H1 (cell line): ENCODE measurements around the gene ZDHHC11B. TPM values are rescaled to one million over a fixed set of nuclear protein-coding genes. Genes with fewer than 3 reads are reported as not detected.
"Not testable (repeated sequence)": the region's sequence is repeated elsewhere in the genome, so short reads cannot be mapped to it uniquely, and the experiment has no call there.

Experiments used
- CTCF ChIA-PET: fragments of 300-600 bp; sonication (Branson Sonifier 250); formaldehyde crosslinking; loops from one replicate; lab custom pipeline; 2021; ENCODE audit not compliant: partially characterized antibody; lab: Charles Lee
- POLR2A ChIA-PET: fragments of 300-600 bp; sonication (Branson Sonifier 250); formaldehyde crosslinking; loops from one replicate; lab custom pipeline; 2021; ENCODE audit warnings: inconsistent platforms; ENCODE audit not compliant: partially characterized antibody; lab: Charles Lee
- DNase-seq, 2 experiments: peaks; one replicate each; pipeline versions ENCODE4 v3.0.0 to v3.0.0-alpha.2; 2010 to 2022; ENCODE audit warnings: low spot score in 2 of 2, low read depth in 1 of 2, mixed read lengths in 1 of 2
- FAIRE-seq: peaks from 2 replicates; lab custom pipeline; 2011; peaks lifted over from hg19 to GRCh38; lab: Jason Lieb, UNC
- H2AFZ ChIP-seq: 2 replicates; pipeline ENCODE4 v1.8.1; 2012; ENCODE audit warnings: low read length, inconsistent platforms
- H2AK5ac ChIP-seq: 2 replicates; pipeline ENCODE4 v1.6.1; 2013; ENCODE audit warnings: low read depth, low read length
- H2BK120ac ChIP-seq: replicated peaks from 2 replicates; pipeline ENCODE3; 2013; ENCODE audit warnings: low read depth, low read length, inconsistent platforms
- H2BK12ac ChIP-seq: 2 replicates; pipeline ENCODE4 v1.6.1; 2013; ENCODE audit warnings: low read depth, low read length
- H2BK15ac ChIP-seq: 2 replicates; pipeline ENCODE4 v1.6.1; 2013; ENCODE audit warnings: low read length
- H2BK20ac ChIP-seq: 2 replicates; pipeline ENCODE4 v1.6.1; 2013; ENCODE audit warnings: low read length
- H2BK5ac ChIP-seq: 2 replicates; pipeline ENCODE4 v1.6.1; 2013; ENCODE audit warnings: low read depth, low read length
- H3K14ac ChIP-seq: 2 replicates; pipeline ENCODE4 v1.6.1; 2013; ENCODE audit warnings: inconsistent platforms; ENCODE audit not compliant: insufficient read length
- H3K18ac ChIP-seq: 2 replicates; pipeline ENCODE4 v1.6.1; 2013; ENCODE audit warnings: low read length; ENCODE audit errors: extremely low read depth
- H3K23ac ChIP-seq: 2 replicates; pipeline ENCODE4 v1.6.1; 2013; ENCODE audit warnings: inconsistent platforms; ENCODE audit not compliant: insufficient read length
- H3K23me2 ChIP-seq: 2 replicates; pipeline ENCODE4 v1.6.1; 2013; ENCODE audit warnings: low read depth, low read length
- H3K27ac ChIP-seq: 2 replicates; pipeline ENCODE4 v1.6.1; 2011; ENCODE audit warnings: low read depth, low read length, inconsistent platforms
- H3K27me3 ChIP-seq, 4 experiments: replicated peaks in 1 of 4; 1 replicate in 1 of 4; 2 replicates in 3 of 4; pipeline versions ENCODE4 v1.6.1 to v1.8.1; 2011 to 2013; ENCODE audit warnings: low read length in 3 of 4, mild to moderate bottlenecking in 3 of 4, inconsistent platforms in 2 of 4, mixed read lengths in 2 of 4, moderate library complexity in 1 of 4; ENCODE audit not compliant: control insufficient read depth in 3 of 4, insufficient read depth in 3 of 4; ENCODE audit errors: extremely low read depth in 1 of 4
- H3K36me3 ChIP-seq, 4 experiments: 2 replicates each; pipeline versions ENCODE4 v1.6.1 to v1.8.1; 2011 to 2013; ENCODE audit warnings: mild to moderate bottlenecking in 4 of 4, low read length in 3 of 4, moderate library complexity in 2 of 4, control low read depth in 1 of 4, inconsistent platforms in 1 of 4; ENCODE audit not compliant: insufficient read depth in 4 of 4, control insufficient read depth in 2 of 4
- H3K4ac ChIP-seq: replicated peaks from 2 replicates; pipeline ENCODE3; 2013; ENCODE audit warnings: low read length, low read depth, mixed read lengths, inconsistent platforms; ENCODE audit not compliant: insufficient read length
- H3K4me1 ChIP-seq, 4 experiments: replicated peaks in 1 of 4; 1 replicate in 1 of 4; 2 replicates in 3 of 4; pipeline versions ENCODE4 v1.6.1 to v1.8.1; 2011 to 2013; ENCODE audit warnings: low read length in 3 of 4, inconsistent platforms in 2 of 4, mixed read lengths in 1 of 4; ENCODE audit not compliant: insufficient read depth in 4 of 4, control insufficient read depth in 3 of 4
- H3K4me2 ChIP-seq, 2 experiments: 2 replicates each; pipeline versions ENCODE4 v1.6.1 to v1.8.1; 2011 to 2013; ENCODE audit warnings: low read depth in 2 of 2, low read length in 2 of 2, control low read depth in 1 of 2, inconsistent platforms in 1 of 2, mild to moderate bottlenecking in 1 of 2; ENCODE audit not compliant: insufficient read depth in 1 of 2
- H3K4me3 ChIP-seq, 4 experiments: fragments of 200-600, 300-600 bp in 1 of 4; sonication (generic), shearing (Covaris generic), sonication (Bioruptor Twin) in 1 of 4; 2 replicates each; pipeline versions ENCODE4 v1.5.1 to v1.8.1; 2011 to 2016; ENCODE audit warnings: low read length in 4 of 4, low read depth in 3 of 4, control low read depth in 2 of 4, inconsistent platforms in 2 of 4, mild to moderate bottlenecking in 2 of 4, mixed read lengths in 1 of 4, moderate library complexity in 1 of 4; ENCODE audit not compliant: insufficient read depth in 2 of 4; ENCODE audit errors: extremely low read depth in 1 of 4
- H3K56ac ChIP-seq: replicated peaks from 2 replicates; pipeline ENCODE3; 2013; ENCODE audit warnings: low read depth, mild to moderate bottlenecking, mixed read lengths, low read length, inconsistent platforms; ENCODE audit not compliant: insufficient read length
- H3K79me1 ChIP-seq: 2 replicates; pipeline ENCODE4 v1.6.1; 2013; ENCODE audit warnings: low read depth, low read length, control low read depth
- H3K79me2 ChIP-seq, 2 experiments: 2 replicates each; pipeline versions ENCODE4 v1.6.1 to v1.8.1; 2012 to 2013; ENCODE audit warnings: low read length in 2 of 2, mild to moderate bottlenecking in 2 of 2, inconsistent platforms in 1 of 2; ENCODE audit not compliant: insufficient read depth in 2 of 2, control insufficient read depth in 1 of 2
- H3K9ac ChIP-seq, 4 experiments: replicated peaks in 1 of 4; 1 replicate in 1 of 4; 2 replicates in 3 of 4; pipeline versions ENCODE4 v1.6.1 to v1.8.1; 2011 to 2013; ENCODE audit warnings: low read depth in 3 of 4, low read length in 3 of 4, control low read depth in 2 of 4, mild to moderate bottlenecking in 2 of 4, moderate library complexity in 2 of 4, inconsistent platforms in 1 of 4; ENCODE audit errors: extremely low read depth in 1 of 4
- H3K9me3 ChIP-seq, 2 experiments: 2 replicates each; pipeline versions ENCODE4 v1.6.1 to v1.8.1; 2012 to 2013; ENCODE audit warnings: mild to moderate bottlenecking in 2 of 2, moderate library complexity in 2 of 2, control low read depth in 1 of 2, inconsistent platforms in 1 of 2, low read depth in 1 of 2, low read length in 1 of 2, mixed read lengths in 1 of 2; ENCODE audit not compliant: insufficient read depth in 2 of 2
- H4K20me1 ChIP-seq, 2 experiments: replicated peaks in 1 of 2; 2 replicates each; pipeline versions ENCODE3 to v1.8.1; 2011 to 2013; ENCODE audit warnings: inconsistent platforms in 2 of 2, low read length in 2 of 2, mild to moderate bottlenecking in 1 of 2; ENCODE audit not compliant: insufficient read depth in 2 of 2, control insufficient read depth in 1 of 2
- H4K5ac ChIP-seq: 2 replicates; pipeline ENCODE4 v1.6.1; 2013; ENCODE audit warnings: low read length, low read depth, mixed read lengths, inconsistent platforms; ENCODE audit not compliant: insufficient read length
- H4K8ac ChIP-seq: 2 replicates; pipeline ENCODE4 v1.8.0; 2013; ENCODE audit warnings: mild to moderate bottlenecking, moderate library complexity, low read length, inconsistent platforms; ENCODE audit not compliant: insufficient read depth; ENCODE audit errors: extremely low read depth
- H4K91ac ChIP-seq: replicated peaks from 2 replicates; pipeline ENCODE3; 2013; ENCODE audit warnings: low read length, mixed read lengths, inconsistent platforms; ENCODE audit not compliant: insufficient read length
- WGBS, 2 experiments: shearing (Covaris generic) in 1 of 2; methylation state at CpG; one replicate each; pipeline versions ENCODE4 v1.1.6 to v1.1.7; 2013 to 2015; ENCODE audit warnings: low lambda C conversion rate in 2 of 2, mixed read lengths in 2 of 2, inconsistent platforms in 1 of 2, low coverage in 1 of 2, missing lambda C conversion rate in 1 of 2; ENCODE audit not compliant: insufficient replicate concordance in 2 of 2, insufficient coverage in 1 of 2, insufficient read length in 1 of 2; ENCODE audit errors: extremely low coverage in 1 of 2, missing lambda C conversion rate in 1 of 2; 5-methylcytosine and 5-hydroxymethylcytosine counted together
- polyA plus RNA-seq, 7 experiments: library from polyadenylated mRNA; depleted of rRNA in 3 of 7; stranded (reverse) in 5 of 7; unstranded in 2 of 7; fragments of >200 nt in 5 of 7; fragments of 200-250 nt in 2 of 7; gene quantifications; 1 replicate in 5 of 7; 2 replicates in 1 of 7; 4 replicates in 1 of 7; pipeline versions ENCODE4 v1.2.1 to v1.2.3, GENCODE V29; 2011 to 2013; ENCODE audit warnings: missing spikeins in 2 of 7, mixed read lengths in 2 of 7
- total RNA-seq: library from RNA; stranded (reverse); fragmentation: NEBNext Ultra II Directional; extraction: Animal tissue kit (Norgen Biotek cat#: 25700); gene quantifications from 2 replicates; pipeline ENCODE4 v1.2.1, GENCODE V29; 2021

ZDHHC11B gene
- total and polyA plus RNA-seq, 2 of the 8 experiments (the other 6 are each of a cell fraction or from before 2014, with no cell fraction given), result 0.29 to 2.5 TPM

GRCh38 chr5:729225-729624, 55.3 kb downstream of the ZDHHC11B start:
- H3K56ac ChIP-seq, H3K9ac ChIP-seq, H3K79me1 ChIP-seq, H4K20me1 ChIP-seq, H4K91ac ChIP-seq, H3K18ac ChIP-seq, H2AK5ac ChIP-seq, H2BK12ac ChIP-seq, H4K8ac ChIP-seq, DNase-seq, H2BK5ac ChIP-seq, H2AFZ ChIP-seq, H3K9me3 ChIP-seq, H3K4ac ChIP-seq, H3K23me2 ChIP-seq, H3K4me1 ChIP-seq, H2BK120ac ChIP-seq, H3K27ac ChIP-seq, H3K14ac ChIP-seq, H3K4me2 ChIP-seq, H3K27me3 ChIP-seq, H3K79me2 ChIP-seq, H2BK20ac ChIP-seq, H2BK15ac ChIP-seq, H4K5ac ChIP-seq, H3K23ac ChIP-seq, H3K4me3 ChIP-seq, H3K36me3 ChIP-seq, FAIRE-seq: not testable (repeated sequence)
- 80% methylated on average over 5 of the region's 7 CpGs; no CpG with 5 or more reads in 1 of the 2 experiments for WGBS, 2 experiments
- ChIA-PET POLR2A (interaction anchor here (0.9 kb wide), 1 partner anchor 58 kb away, joined by 4 read pairs; no protein-coding TSS in a partner anchor), CTCF (interaction anchor here (0.6 to 1.7 kb wide), 2 partner anchors 17 to 718 kb away, joined by 3 to 5 read pairs; no protein-coding TSS in a partner anchor)
